H9 (cell line): ENCODE results near the gene NKAIN2. TPM values are rescaled to one million over a fixed set of nuclear protein-coding genes. Genes with fewer than 3 reads are reported as not detected.

ENCODE experiments used
- DNase-seq: peaks from one replicate; pipeline ENCODE4 v3.0.0-alpha.2; 2017
- H2AFZ ChIP-seq: one replicate; pipeline ENCODE4 v1.6.1; 2013; ENCODE audit warnings: mild to moderate bottlenecking, low read length, control low read depth, moderate library complexity
- H2AK5ac ChIP-seq: 2 replicates; pipeline ENCODE4 v1.6.1; 2013; ENCODE audit warnings: low read length, control low read depth, mixed read lengths; ENCODE audit not compliant: insufficient read length
- H2BK120ac ChIP-seq: one replicate; pipeline ENCODE4 v1.6.1; 2013; ENCODE audit warnings: low read depth, mild to moderate bottlenecking, low read length, control low read depth, inconsistent platforms; ENCODE audit not compliant: poor library complexity, severe bottlenecking
- H2BK12ac ChIP-seq: 2 replicates; pipeline ENCODE4 v1.6.1; 2013; ENCODE audit warnings: low read length, control low read depth, mixed read lengths, low read depth; ENCODE audit not compliant: insufficient read length
- H2BK15ac ChIP-seq: 2 replicates; pipeline ENCODE4 v1.6.1; 2013; ENCODE audit warnings: low read depth, low read length, control low read depth
- H2BK20ac ChIP-seq: one replicate; pipeline ENCODE4 v1.6.1; 2013; ENCODE audit warnings: low read depth, mild to moderate bottlenecking, low read length, control low read depth, inconsistent platforms; ENCODE audit not compliant: poor library complexity, severe bottlenecking
- H2BK5ac ChIP-seq: 2 replicates; pipeline ENCODE4 v1.6.1; 2013; ENCODE audit warnings: low read length, control low read depth, mixed read lengths; ENCODE audit not compliant: insufficient read length
- H3K14ac ChIP-seq: 2 replicates; pipeline ENCODE4 v1.6.1; 2013; ENCODE audit warnings: low read length, control low read depth; ENCODE audit not compliant: insufficient read depth
- H3K18ac ChIP-seq: 2 replicates; pipeline ENCODE4 v1.6.1; 2013; ENCODE audit warnings: low read depth, mild to moderate bottlenecking, mixed read lengths, low read length, control low read depth; ENCODE audit not compliant: insufficient read length
- H3K23ac ChIP-seq: 2 replicates; pipeline ENCODE4 v1.6.1; 2013; ENCODE audit warnings: low read length, control low read depth, mixed read lengths, low read depth; ENCODE audit not compliant: insufficient read length
- H3K23me2 ChIP-seq: 2 replicates; pipeline ENCODE4 v1.6.1; 2013; ENCODE audit warnings: low read depth, mild to moderate bottlenecking, mixed read lengths, low read length, control low read depth; ENCODE audit not compliant: insufficient read length, poor library complexity, severe bottlenecking
- H3K27ac ChIP-seq: 2 replicates; pipeline ENCODE4 v1.5.1; 2013; ENCODE audit warnings: low read length, control low read depth, mixed read lengths, low read depth; ENCODE audit not compliant: insufficient read length
- H3K27me3 ChIP-seq: 2 replicates; pipeline ENCODE4 v1.6.1; 2013; ENCODE audit warnings: low read length, control low read depth, inconsistent platforms; ENCODE audit not compliant: insufficient read depth
- H3K4ac ChIP-seq: 2 replicates; pipeline ENCODE4 v1.6.1; 2013; ENCODE audit warnings: low read depth, mild to moderate bottlenecking, control low read depth, inconsistent platforms, low read length, moderate library complexity
- H3K4me1 ChIP-seq: 2 replicates; pipeline ENCODE4 v1.6.1; 2013; ENCODE audit warnings: low read length, control low read depth, inconsistent platforms; ENCODE audit not compliant: insufficient read depth
- H3K4me2 ChIP-seq: 2 replicates; pipeline ENCODE4 v1.6.1; 2013; ENCODE audit warnings: low read length, control low read depth, mixed read lengths; ENCODE audit not compliant: insufficient read length, insufficient read depth
- H3K56ac ChIP-seq: 2 replicates; pipeline ENCODE4 v1.6.1; 2013; ENCODE audit warnings: low read depth, mild to moderate bottlenecking, mixed read lengths, low read length, control low read depth; ENCODE audit not compliant: insufficient read length
- H3K79me1 ChIP-seq: 2 replicates; pipeline ENCODE4 v1.6.1; 2013; ENCODE audit warnings: low read depth, mild to moderate bottlenecking, moderate library complexity, low read length, control low read depth, inconsistent platforms; ENCODE audit not compliant: insufficient read depth, poor library complexity, severe bottlenecking
- H3K79me2 ChIP-seq: 2 replicates; pipeline ENCODE4 v1.6.1; 2013; ENCODE audit warnings: low read length, control low read depth, inconsistent platforms; ENCODE audit not compliant: insufficient read depth
- H3K9ac ChIP-seq: 2 replicates; pipeline ENCODE4 v1.6.1; 2013; ENCODE audit warnings: low read length, control low read depth, mixed read lengths; ENCODE audit not compliant: insufficient read length; ENCODE audit errors: extremely low read depth
- H3K9me3 ChIP-seq: one replicate; pipeline ENCODE4 v1.6.1; 2013; ENCODE audit warnings: low read depth, low read length, inconsistent platforms; ENCODE audit not compliant: control insufficient read depth
- H3T11ph ChIP-seq: one replicate; pipeline ENCODE4 v1.6.1; 2013; ENCODE audit warnings: mild to moderate bottlenecking, low read length, control low read depth, inconsistent platforms
- H4K20me1 ChIP-seq: one replicate; pipeline ENCODE4 v1.6.1; 2013; ENCODE audit not compliant: control insufficient read depth, insufficient read length, insufficient read depth
- H4K5ac ChIP-seq: 2 replicates; pipeline ENCODE4 v1.6.1; 2013; ENCODE audit warnings: low read depth, mild to moderate bottlenecking, mixed read lengths, low read length, control low read depth; ENCODE audit not compliant: insufficient read length
- H4K8ac ChIP-seq: replicated peaks from 2 replicates; pipeline ENCODE4 v1.6.1; 2013; ENCODE audit warnings: low read length, control low read depth, mixed read lengths, low read depth; ENCODE audit not compliant: insufficient read length
- H4K91ac ChIP-seq: 2 replicates; pipeline ENCODE4 v1.6.1; 2013; ENCODE audit warnings: low read depth, mild to moderate bottlenecking, moderate library complexity, mixed read lengths, low read length, control low read depth; ENCODE audit not compliant: insufficient read length
- H3K27ac Mint-ChIP-seq, 3 experiments: 2 replicates in 2 of 3; 3 replicates in 1 of 3; pipeline ENCODE4 v1.8.0; 2020 to 2021; ENCODE audit warnings: mixed read lengths in 3 of 3, mild to moderate bottlenecking in 1 of 3, moderate library complexity in 1 of 3
- H3K27me3 Mint-ChIP-seq: 2 replicates; pipeline ENCODE4 v1.8.0; 2021; ENCODE audit warnings: low read depth, mild to moderate bottlenecking, moderate library complexity, mixed read lengths
- H3K36me3 Mint-ChIP-seq, 3 experiments: 2 replicates in 2 of 3; 3 replicates in 1 of 3; pipeline ENCODE4 v1.8.0; 2020 to 2021; ENCODE audit warnings: low read depth in 3 of 3, mixed read lengths in 3 of 3; ENCODE audit not compliant: insufficient read depth in 1 of 3
- H3K4me1 Mint-ChIP-seq, 2 experiments: 2 replicates each; pipeline ENCODE4 v1.8.0; 2020; ENCODE audit warnings: mixed read lengths in 2 of 2
- H3K4me3 Mint-ChIP-seq, 2 experiments: 2 replicates in 1 of 2; 3 replicates in 1 of 2; pipeline ENCODE4 v1.8.0; 2020 to 2021; ENCODE audit warnings: mild to moderate bottlenecking in 2 of 2, mixed read lengths in 2 of 2, moderate library complexity in 1 of 2
- H3K9me3 Mint-ChIP-seq, 2 experiments: 2 replicates in 1 of 2; 3 replicates in 1 of 2; pipeline ENCODE4 v1.8.0; 2020; ENCODE audit warnings: mild to moderate bottlenecking in 2 of 2, mixed read lengths in 2 of 2, moderate library complexity in 1 of 2
- WGBS: extraction: QIAGEN DNeasy Blood & Tissue Kit; methylation state at CpG from one replicate; pipeline ENCODE4 v1.1.7; 2013; ENCODE audit warnings: missing lambda C conversion rate, low lambda C conversion rate, mixed read lengths; ENCODE audit not compliant: insufficient read length; ENCODE audit errors: extremely low coverage; 5-methylcytosine and 5-hydroxymethylcytosine counted together
- total RNA-seq: library from RNA; stranded (reverse); gene quantifications from 2 replicates; pipeline ENCODE4 v1.2.1, GENCODE V29; 2021
- TF ChIP-seq, protein P1 (sequence below): fragments of 200-600 bp; sonication (generic); conservative IDR thresholded peaks from 3 replicates; pipeline ENCODE4 v1.8.0; 2021; ENCODE audit warnings: antibody characterized with exemption, mild to moderate bottlenecking

Gene NKAIN2
- total RNA-seq, 1 experiment from 2014 or later, result 0.17 TPM

GRCh38 chr6:123838505-123839234, 35.0 kb downstream of the NKAIN2 start:
- Histone ChIP-seq H2AK5ac (no peak overlapping the region), H2BK5ac (no peak overlapping the region), H3K4ac (no peak overlapping the region), H2BK20ac (no peak overlapping the region), H3K4me2 (no peak overlapping the region), H2BK120ac (no peak overlapping the region), H4K20me1 (no peaks in the 10 kb centered on the region), H3K56ac (no peak overlapping the region), H3K23me2 (no peaks in the 10 kb centered on the region), H3K23ac (no peak overlapping the region), H3K18ac (no peak overlapping the region), H2BK15ac (no peak overlapping the region), H3K27ac (no peak overlapping the region), H3K79me2 (no peaks in the 10 kb centered on the region), H2BK12ac (no peak overlapping the region), H3K9me3 (no peaks in the 10 kb centered on the region), H3K9ac (no peak overlapping the region), H4K5ac (no peak overlapping the region), H2AFZ (no peak overlapping the region), H3K27me3 (no peaks in the 10 kb centered on the region), H4K8ac (no peak overlapping the region), H3K79me1 (no peaks in the 10 kb centered on the region), H3T11ph (no peak overlapping the region), H3K4me1 (0 out of 2 replicates have a peak, but pooled peaks cover 3% of the 10 kb centered on the region), H3K14ac (no peak overlapping the region), H4K91ac (no peak overlapping the region)
- H3K36me3 Mint-ChIP-seq, result no peaks in the 10 kb centered on the region
- no peak overlapping the region for H3K27ac Mint-ChIP-seq
- H3K4me3 Mint-ChIP-seq, result no peak overlapping the region; a peak in 1 of 5 replicates
- peaks cover 3 to 5% of the 10 kb centered on the region in 2 experiments; a peak in 2 of 4 replicates for H3K4me1 Mint-ChIP-seq
- no peaks in the 10 kb centered on the region for H3K9me3 Mint-ChIP-seq
- no peak for DNase-seq
- peaks cover 19% of the 10 kb centered on the region for H3K27me3 Mint-ChIP-seq
- TF ChIP-seq, protein P1, sequence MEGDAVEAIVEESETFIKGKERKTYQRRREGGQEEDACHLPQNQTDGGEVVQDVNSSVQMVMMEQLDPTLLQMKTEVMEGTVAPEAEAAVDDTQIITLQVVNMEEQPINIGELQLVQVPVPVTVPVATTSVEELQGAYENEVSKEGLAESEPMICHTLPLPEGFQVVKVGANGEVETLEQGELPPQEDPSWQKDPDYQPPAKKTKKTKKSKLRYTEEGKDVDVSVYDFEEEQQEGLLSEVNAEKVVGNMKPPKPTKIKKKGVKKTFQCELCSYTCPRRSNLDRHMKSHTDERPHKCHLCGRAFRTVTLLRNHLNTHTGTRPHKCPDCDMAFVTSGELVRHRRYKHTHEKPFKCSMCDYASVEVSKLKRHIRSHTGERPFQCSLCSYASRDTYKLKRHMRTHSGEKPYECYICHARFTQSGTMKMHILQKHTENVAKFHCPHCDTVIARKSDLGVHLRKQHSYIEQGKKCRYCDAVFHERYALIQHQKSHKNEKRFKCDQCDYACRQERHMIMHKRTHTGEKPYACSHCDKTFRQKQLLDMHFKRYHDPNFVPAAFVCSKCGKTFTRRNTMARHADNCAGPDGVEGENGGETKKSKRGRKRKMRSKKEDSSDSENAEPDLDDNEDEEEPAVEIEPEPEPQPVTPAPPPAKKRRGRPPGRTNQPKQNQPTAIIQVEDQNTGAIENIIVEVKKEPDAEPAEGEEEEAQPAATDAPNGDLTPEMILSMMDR, result no peak
- no CpG with 5 or more reads among the region's 8 CpGs for WGBS
